ENCODE results near the gene ZFP42. TPM values are rescaled to one million over a fixed set of nuclear protein-coding genes. Genes with fewer than 3 reads are reported as not detected.

The ZFP42 gene
- polyA plus RNA-seq, 1 donor: 0.34 TPM

DNA sequence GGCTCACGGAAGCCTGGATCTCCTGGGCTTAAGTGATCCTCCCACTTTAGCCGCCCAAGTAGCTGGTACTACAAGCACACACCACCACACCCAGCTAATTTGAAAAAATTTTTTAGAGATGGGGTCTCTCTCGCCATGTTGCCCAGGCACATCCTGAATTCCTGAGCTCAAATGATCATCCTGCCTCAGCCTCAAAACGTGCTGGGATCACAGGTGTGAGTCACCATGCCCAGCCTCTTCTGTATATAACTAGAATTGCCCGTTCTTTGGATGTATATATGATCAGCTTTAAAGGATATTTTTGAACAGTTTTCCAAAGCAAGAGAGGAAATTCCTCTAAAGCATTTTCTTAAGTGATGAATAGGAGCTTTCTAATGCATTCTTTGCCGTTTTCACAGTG is 22.7 kb downstream of the ZFP42 start:
- DNase-seq: no peak
- Histone ChIP-seq H3K27me3 (ENCODE audit: control insufficient read depth, insufficient read depth, low read length) (no peaks in the 10 kb centered on the region), H3K4me1 (ENCODE audit: control insufficient read depth, insufficient read depth, low read length) (peaks cover 3% of the 10 kb centered on the region), H3K36me3 (ENCODE audit: control insufficient read depth, insufficient read depth, low read length) (no peaks in the 10 kb centered on the region), H3K4me3 (ENCODE audit: low read length) (no peak overlapping the region), H3K9me3 (ENCODE audit: control insufficient read depth, low read depth, low read length) (no peaks in the 10 kb centered on the region), H3K27ac (ENCODE audit: low read length) (no peak overlapping the region)
- WGBS (ENCODE audit: insufficient coverage, low lambda C conversion rate): no CpG with 5 or more reads among the region's 6 CpGs

DNA sequence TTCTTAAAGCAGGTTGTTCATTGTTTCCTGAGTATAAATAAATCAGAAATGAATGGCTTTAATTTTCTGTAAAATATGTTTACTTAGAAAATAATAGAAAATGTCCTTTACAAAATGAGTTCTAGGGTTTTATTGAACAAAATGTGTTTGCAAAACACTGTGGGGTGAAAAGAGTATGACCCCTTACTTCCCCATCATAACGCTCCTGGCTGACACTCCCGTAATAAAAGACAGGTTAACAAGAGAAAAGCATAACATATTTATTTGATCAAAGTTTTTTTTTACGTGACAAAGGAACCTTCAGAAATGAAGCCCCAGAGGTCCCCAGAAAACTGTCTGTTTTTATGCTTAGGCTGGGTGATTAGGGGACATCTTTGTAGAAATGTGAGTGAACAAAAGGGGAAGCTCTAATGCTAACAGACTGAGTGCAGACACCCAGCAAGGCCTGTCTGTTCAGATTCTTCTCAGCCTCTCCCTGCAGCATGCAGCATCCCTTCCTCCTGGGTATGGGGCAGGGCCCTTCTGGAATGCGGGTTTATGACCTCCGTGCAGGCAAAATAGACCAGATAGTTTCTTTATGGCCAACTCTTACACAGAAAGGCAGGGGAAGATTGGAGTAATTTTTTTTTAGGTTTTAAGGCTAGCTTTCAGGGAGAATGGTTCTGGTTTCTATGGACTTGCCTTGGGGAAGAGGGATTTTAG is 26.1 kb downstream of the ZFP42 start:
- Histone ChIP-seq H3K9me3 (ENCODE audit: control insufficient read depth, low read depth, low read length) (no peaks in the 10 kb centered on the region), H3K4me3 (ENCODE audit: low read length) (no peak overlapping the region), H3K27ac (ENCODE audit: low read length) (peak overlapping the region; percentile 45), H3K36me3 (ENCODE audit: control insufficient read depth, insufficient read depth, low read length) (no peaks in the 10 kb centered on the region), H3K27me3 (ENCODE audit: control insufficient read depth, insufficient read depth, low read length) (no peaks in the 10 kb centered on the region), H3K4me1 (ENCODE audit: control insufficient read depth, insufficient read depth, low read length) (peaks cover 3% of the 10 kb centered on the region)
- 33% methylated on average over 1 of the region's 5 CpGs for WGBS (ENCODE audit: insufficient coverage, low lambda C conversion rate)
- peak; percentile 33 to 50 for DNase-seq

- Histone ChIP-seq H3K36me3 (ENCODE audit: control insufficient read depth, insufficient read depth, low read length) (no peaks in the 10 kb centered on the region), H3K27ac (ENCODE audit: low read length) (no peak overlapping the region), H3K27me3 (ENCODE audit: control insufficient read depth, insufficient read depth, low read length) (no peaks in the 10 kb centered on the region), H3K4me1 (ENCODE audit: control insufficient read depth, insufficient read depth, low read length) (peaks cover 3% of the 10 kb centered on the region), H3K9me3 (ENCODE audit: control insufficient read depth, low read depth, low read length) (no peaks in the 10 kb centered on the region), H3K4me3 (ENCODE audit: low read length) (no peak overlapping the region)
- no CpG with 5 or more reads among the region's 6 CpGs for WGBS (ENCODE audit: insufficient coverage, low lambda C conversion rate)
- no peak for DNase-seq
These were observed 28.1 kb downstream of the ZFP42 start for GRCh38 chr4:188023682-188024081.

- Histone ChIP-seq H3K9me3 (ENCODE audit: control insufficient read depth, low read depth, low read length) (peaks cover 7% of the 10 kb centered on the region), H3K27ac (ENCODE audit: low read length) (no peak overlapping the region), H3K36me3 (ENCODE audit: control insufficient read depth, insufficient read depth, low read length) (no peaks in the 10 kb centered on the region), H3K27me3 (ENCODE audit: control insufficient read depth, insufficient read depth, low read length) (no peaks in the 10 kb centered on the region), H3K4me3 (ENCODE audit: low read length) (no peak overlapping the region), H3K4me1 (ENCODE audit: control insufficient read depth, insufficient read depth, low read length) (peaks cover 3% of the 10 kb centered on the region)
- no CpG with 5 or more reads among the region's 2 CpGs for WGBS (ENCODE audit: insufficient coverage, low lambda C conversion rate)
- DNase-seq: no peak
These were observed 29.9 kb downstream of the ZFP42 start for GRCh38 chr4:188025476-188025875.

DNA sequence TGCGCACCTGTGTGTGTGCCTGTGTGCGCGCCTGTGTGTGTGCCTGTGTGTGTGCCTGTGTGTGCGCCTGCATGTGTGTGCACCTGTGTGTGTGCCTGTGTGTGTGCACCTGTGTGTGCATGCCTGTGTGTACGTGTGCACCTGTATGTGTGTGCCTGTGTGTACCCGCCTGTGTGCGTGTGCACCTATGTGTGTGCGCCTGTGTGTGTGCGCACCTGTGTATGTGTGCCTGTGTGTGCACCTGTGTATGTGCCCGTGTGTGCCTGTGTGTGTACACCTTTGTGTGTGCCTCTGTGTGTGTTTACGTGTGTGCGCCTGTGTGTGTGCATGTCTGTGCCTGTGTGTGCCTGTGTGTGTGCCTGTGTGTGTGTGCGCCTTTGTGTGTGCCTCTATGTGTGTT is 33.5 kb downstream of the ZFP42 start:
- no peak for DNase-seq
- WGBS (ENCODE audit: insufficient coverage, low lambda C conversion rate): no CpG with 5 or more reads among the region's 13 CpGs

GRCh38 chr4:188030401-188030800 is 34.8 kb downstream of the ZFP42 start:
- DNase-seq: no peak
- no peaks in the 10 kb centered on the region for H3K36me3 ChIP-seq (ENCODE audit: control insufficient read depth, insufficient read depth, low read length)
- H3K27ac ChIP-seq (ENCODE audit: low read length): no peak overlapping the region
- WGBS (ENCODE audit: insufficient coverage, low lambda C conversion rate): no CpG with 5 or more reads among the region's 3 CpGs
- no peaks in the 10 kb centered on the region for H3K4me1 ChIP-seq (ENCODE audit: control insufficient read depth, insufficient read depth, low read length)
- H3K9me3 ChIP-seq (ENCODE audit: control insufficient read depth, low read depth, low read length): peaks cover 7% of the 10 kb centered on the region
- H3K4me3 ChIP-seq (ENCODE audit: low read length): no peak overlapping the region
- H3K27me3 ChIP-seq (ENCODE audit: control insufficient read depth, insufficient read depth, low read length): peaks cover 6% of the 10 kb centered on the region

More for the DNA sequence above, 33.5 kb downstream of the ZFP42 start:
- H3K27me3 ChIP-seq (ENCODE audit: control insufficient read depth, insufficient read depth, low read length): peaks cover 6% of the 10 kb centered on the region
- H3K27ac ChIP-seq (ENCODE audit: low read length): no peak overlapping the region
- H3K4me1 ChIP-seq (ENCODE audit: control insufficient read depth, insufficient read depth, low read length): no peaks in the 10 kb centered on the region
- peaks cover 7% of the 10 kb centered on the region for H3K9me3 ChIP-seq (ENCODE audit: control insufficient read depth, low read depth, low read length)
- no peak overlapping the region for H3K4me3 ChIP-seq (ENCODE audit: low read length)
- no peaks in the 10 kb centered on the region for H3K36me3 ChIP-seq (ENCODE audit: control insufficient read depth, insufficient read depth, low read length)

GRCh38 chr4:188031751-188032150 is 36.2 kb downstream of the ZFP42 start:
- DNase-seq: no peak
- Histone ChIP-seq H3K9me3 (ENCODE audit: control insufficient read depth, low read depth, low read length) (peaks cover 7% of the 10 kb centered on the region), H3K27ac (ENCODE audit: low read length) (no peak overlapping the region), H3K27me3 (ENCODE audit: control insufficient read depth, insufficient read depth, low read length) (peaks cover 6% of the 10 kb centered on the region), H3K4me3 (ENCODE audit: low read length) (no peak overlapping the region), H3K36me3 (ENCODE audit: control insufficient read depth, insufficient read depth, low read length) (no peaks in the 10 kb centered on the region), H3K4me1 (ENCODE audit: control insufficient read depth, insufficient read depth, low read length) (no peaks in the 10 kb centered on the region)
- WGBS (ENCODE audit: insufficient coverage, low lambda C conversion rate): 52% methylated on average over 4 of the region's 18 CpGs

DNA sequence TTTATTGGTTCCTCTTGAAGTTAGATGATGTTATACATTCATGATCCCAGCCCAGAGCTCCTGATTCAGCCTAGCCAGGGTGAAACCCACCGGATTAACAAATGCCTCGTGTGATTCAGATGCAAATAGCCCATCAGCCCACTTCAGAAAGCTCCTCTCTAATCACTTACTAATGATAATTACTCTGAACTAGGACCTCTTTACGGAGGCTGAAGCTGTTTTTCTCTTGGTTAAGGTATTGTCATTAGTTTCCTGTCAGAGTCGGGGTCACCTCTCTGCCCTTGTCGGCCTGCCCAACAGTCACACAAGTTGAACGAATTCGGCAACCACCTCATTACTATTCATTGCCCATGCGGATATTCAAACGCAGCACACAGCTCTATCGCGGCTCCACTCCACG is 36.6 kb downstream of the ZFP42 start:
- H3K9me3 ChIP-seq (ENCODE audit: control insufficient read depth, low read depth, low read length): peaks cover 7% of the 10 kb centered on the region
- H3K4me3 ChIP-seq (ENCODE audit: low read length): no peak overlapping the region
- no peaks in the 10 kb centered on the region for H3K4me1 ChIP-seq (ENCODE audit: control insufficient read depth, insufficient read depth, low read length)
- WGBS (ENCODE audit: insufficient coverage, low lambda C conversion rate): no CpG with 5 or more reads among the region's 12 CpGs
- no peak overlapping the region for H3K27ac ChIP-seq (ENCODE audit: low read length)
- peaks cover 6% of the 10 kb centered on the region for H3K27me3 ChIP-seq (ENCODE audit: control insufficient read depth, insufficient read depth, low read length)
- DNase-seq: no peak
- no peaks in the 10 kb centered on the region for H3K36me3 ChIP-seq (ENCODE audit: control insufficient read depth, insufficient read depth, low read length)

DNA sequence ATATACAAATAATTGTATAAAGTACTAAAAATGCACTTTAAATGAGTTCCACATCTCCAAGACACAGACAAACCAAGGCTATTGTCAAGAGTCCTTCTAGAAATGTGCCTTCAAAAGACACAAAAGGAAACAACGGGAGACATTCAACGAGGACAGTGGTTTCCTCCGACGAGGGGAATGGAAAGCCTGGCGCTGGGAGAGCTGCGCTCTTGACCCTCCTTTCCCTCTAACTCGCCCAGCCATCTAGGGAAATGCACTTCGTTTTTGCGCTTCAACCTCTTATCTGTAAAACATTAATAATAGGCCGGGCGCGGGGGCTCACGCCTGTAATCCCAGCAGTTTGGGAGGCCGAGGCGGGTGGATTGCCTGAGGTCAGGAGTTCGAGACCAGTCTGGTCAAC is 37.0 kb downstream of the ZFP42 start:
- Histone ChIP-seq H3K4me1 (ENCODE audit: control insufficient read depth, insufficient read depth, low read length) (no peaks in the 10 kb centered on the region), H3K27ac (ENCODE audit: low read length) (no peak overlapping the region), H3K36me3 (ENCODE audit: control insufficient read depth, insufficient read depth, low read length) (no peaks in the 10 kb centered on the region), H3K4me3 (ENCODE audit: low read length) (no peak overlapping the region), H3K9me3 (ENCODE audit: control insufficient read depth, low read depth, low read length) (peaks cover 7% of the 10 kb centered on the region), H3K27me3 (ENCODE audit: control insufficient read depth, insufficient read depth, low read length) (peaks cover 6% of the 10 kb centered on the region)
- DNase-seq: no peak
- WGBS (ENCODE audit: insufficient coverage, low lambda C conversion rate): no CpG with 5 or more reads among the region's 16 CpGs

DNA sequence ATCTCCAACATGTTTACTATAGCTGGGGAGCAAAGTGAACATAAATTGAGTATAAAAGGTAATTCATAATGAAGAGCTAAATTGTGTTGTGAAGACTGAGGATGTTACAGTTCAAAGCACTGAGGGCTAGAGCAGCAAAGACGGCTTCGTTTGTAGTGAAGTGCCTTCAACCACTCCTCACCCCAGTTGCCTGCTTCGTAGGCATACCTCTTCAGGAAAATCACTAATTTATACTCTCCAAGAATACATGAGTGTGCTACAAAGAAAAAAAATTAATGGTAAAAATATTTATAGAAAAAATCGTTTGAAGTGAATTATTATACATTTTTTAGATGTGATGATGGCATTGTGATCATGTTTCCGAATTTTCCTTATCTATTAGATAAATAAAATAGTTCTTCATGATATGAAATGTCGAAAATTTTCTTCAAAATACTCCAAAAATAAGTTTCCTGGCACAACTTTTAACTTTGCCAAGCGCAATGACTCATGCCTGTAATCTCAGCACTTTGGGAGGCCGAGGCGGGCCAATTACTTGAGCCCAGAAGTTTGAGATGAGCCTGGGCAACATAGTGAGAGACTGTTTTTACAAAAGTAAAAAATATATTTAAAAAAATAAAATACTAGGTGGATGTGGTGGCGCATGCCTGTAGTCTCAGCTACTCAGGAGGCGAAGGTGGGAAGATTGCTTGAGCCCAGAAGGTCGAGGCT is 41.6 kb downstream of the ZFP42 start:
- H3K9me3 ChIP-seq (ENCODE audit: control insufficient read depth, low read depth, low read length): peaks cover 1% of the 10 kb centered on the region
- H3K27me3 ChIP-seq (ENCODE audit: control insufficient read depth, insufficient read depth, low read length): peaks cover 2% of the 10 kb centered on the region
- H3K27ac ChIP-seq (ENCODE audit: low read length): no peak overlapping the region
- H3K4me1 ChIP-seq (ENCODE audit: control insufficient read depth, insufficient read depth, low read length): no peaks in the 10 kb centered on the region
- no peak for DNase-seq
- H3K4me3 ChIP-seq (ENCODE audit: low read length): no peak overlapping the region
- 89% methylated on average over 10 of the region's 12 CpGs for WGBS (ENCODE audit: insufficient coverage, low lambda C conversion rate)
- H3K36me3 ChIP-seq (ENCODE audit: control insufficient read depth, insufficient read depth, low read length): no peaks in the 10 kb centered on the region

Measured in large intestine (tissue), 3 donors.